GM12801 (cell line): ENCODE results near the gene LRRC1.

Experiments
- TF ChIP-seq, protein P1 (sequence below): IDR thresholded peaks from one replicate; pipeline ENCODE4 v1.5.1; 2011; ENCODE audit warnings: control low read depth; ENCODE audit not compliant: insufficient read length; ENCODE audit errors: extremely low read depth

Gene LRRC1

DNA sequence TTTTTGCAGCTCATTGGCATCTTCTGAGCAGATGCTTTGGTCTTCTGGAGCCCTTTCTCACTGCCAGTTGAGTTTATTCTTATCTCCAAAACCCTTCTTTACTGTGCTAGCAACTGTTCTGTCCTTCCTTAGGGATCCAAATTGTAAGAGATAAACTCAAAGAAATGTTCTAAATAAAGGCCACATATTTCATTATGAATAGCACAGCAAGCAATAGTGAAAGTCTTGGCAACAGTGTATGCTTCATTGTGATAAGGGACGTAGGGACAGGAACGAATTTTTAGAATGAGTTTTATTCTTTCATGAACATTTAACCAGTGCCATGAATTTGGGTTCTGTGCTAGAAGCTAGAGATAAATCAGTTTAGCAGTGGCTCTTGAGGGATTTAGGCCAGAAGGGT is 61.1 kb downstream of the LRRC1 start:
- TF ChIP-seq, protein P1, sequence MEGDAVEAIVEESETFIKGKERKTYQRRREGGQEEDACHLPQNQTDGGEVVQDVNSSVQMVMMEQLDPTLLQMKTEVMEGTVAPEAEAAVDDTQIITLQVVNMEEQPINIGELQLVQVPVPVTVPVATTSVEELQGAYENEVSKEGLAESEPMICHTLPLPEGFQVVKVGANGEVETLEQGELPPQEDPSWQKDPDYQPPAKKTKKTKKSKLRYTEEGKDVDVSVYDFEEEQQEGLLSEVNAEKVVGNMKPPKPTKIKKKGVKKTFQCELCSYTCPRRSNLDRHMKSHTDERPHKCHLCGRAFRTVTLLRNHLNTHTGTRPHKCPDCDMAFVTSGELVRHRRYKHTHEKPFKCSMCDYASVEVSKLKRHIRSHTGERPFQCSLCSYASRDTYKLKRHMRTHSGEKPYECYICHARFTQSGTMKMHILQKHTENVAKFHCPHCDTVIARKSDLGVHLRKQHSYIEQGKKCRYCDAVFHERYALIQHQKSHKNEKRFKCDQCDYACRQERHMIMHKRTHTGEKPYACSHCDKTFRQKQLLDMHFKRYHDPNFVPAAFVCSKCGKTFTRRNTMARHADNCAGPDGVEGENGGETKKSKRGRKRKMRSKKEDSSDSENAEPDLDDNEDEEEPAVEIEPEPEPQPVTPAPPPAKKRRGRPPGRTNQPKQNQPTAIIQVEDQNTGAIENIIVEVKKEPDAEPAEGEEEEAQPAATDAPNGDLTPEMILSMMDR = no peak

DNA sequence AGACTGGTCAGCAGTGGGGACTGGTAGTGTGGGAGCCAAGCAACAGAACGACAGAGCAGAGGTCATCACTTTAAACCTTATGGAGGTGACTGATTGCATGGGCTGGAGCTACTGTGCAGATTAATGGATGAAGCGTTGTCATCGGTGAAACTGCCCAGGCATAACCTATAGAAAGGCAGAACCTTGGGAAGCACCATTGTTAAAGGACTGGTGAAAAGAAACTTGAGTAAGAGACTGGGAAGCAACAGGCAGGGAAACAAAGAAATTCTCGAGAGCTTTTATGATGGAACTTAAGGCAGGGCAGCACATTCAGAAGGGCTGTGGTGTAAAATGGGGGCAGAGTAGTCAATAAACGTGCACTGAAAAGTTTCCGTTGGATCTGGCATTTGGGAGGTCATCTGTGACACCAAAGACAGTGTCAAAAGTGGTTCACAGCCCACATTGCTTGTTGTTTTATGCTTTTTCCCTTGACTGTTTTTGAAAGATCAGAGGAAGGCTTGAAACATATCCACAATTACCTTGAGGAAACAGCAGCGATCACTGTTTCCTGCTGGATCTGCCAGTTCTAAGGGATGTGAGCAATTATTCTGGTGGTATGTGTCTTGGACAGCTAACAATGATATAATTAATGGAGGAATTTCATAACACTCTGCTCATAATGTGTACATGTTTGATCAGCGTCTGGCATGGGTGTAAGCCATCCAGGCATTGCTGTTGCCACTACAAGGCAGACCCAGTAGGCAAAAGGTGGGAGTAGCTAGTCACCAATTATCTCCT is 62.7 kb downstream of the LRRC1 start:
- TF ChIP-seq, protein P1 = no peak

DNA sequence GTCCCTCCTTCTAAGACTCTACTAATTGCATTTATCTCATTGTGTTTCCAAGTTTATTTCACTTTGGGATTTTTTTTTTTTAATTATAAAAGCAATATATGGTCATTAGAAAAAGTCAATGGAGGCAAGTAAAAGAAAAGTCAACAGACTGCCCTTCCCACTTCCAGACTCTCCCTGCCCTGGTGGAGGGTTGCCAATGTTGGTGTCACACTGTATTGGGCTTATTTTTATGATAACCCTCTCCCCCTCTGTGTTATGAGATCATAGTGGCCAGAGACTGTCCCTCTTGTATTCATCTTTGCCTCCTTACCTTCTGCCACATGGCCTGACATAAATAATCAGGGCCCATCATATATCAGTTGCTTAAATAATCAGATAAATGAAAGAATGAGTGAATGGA is 63.4 kb downstream of the LRRC1 start:
- TF ChIP-seq, protein P1 = no peak

DNA sequence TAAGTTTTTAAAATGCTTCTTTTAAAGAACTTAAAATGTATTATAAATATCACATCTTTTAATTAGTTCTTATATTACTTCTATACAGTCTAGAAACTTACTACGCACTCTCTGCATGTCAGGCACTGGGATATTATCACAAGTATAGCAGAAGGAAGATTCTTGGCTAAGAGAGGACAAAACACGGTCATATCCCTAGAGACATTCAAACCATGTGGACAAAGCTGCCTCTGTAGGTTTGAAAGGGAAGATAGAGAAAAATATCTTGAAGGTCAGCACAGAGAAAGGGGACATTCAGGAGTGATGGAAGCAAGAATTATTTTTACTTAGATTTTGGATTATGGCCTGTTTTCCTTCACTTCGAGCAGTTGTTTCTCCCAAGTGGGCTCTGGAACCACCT is 64.1 kb downstream of the LRRC1 start:
- TF ChIP-seq, protein P1 = no peak

DNA sequence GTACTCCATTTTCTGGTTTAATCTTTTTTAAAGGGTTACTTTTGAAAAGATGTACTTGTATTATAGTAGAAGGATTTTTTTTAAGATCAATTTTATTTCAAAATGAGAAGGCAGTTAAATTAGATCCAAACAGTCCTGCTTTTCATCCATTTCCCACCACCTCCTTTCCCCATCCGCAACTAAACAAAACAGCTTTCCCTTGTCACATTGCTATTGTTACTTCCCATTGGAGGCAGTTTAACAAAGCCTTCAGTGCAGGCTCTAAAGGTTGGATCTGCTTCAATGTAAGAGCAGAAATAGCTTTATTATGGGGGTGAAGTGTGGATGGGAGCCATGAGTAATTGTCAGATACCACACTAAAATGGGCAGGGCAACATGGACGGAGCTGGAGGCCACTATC is 65.7 kb downstream of the LRRC1 start:
- TF ChIP-seq, protein P1 = no peak

DNA sequence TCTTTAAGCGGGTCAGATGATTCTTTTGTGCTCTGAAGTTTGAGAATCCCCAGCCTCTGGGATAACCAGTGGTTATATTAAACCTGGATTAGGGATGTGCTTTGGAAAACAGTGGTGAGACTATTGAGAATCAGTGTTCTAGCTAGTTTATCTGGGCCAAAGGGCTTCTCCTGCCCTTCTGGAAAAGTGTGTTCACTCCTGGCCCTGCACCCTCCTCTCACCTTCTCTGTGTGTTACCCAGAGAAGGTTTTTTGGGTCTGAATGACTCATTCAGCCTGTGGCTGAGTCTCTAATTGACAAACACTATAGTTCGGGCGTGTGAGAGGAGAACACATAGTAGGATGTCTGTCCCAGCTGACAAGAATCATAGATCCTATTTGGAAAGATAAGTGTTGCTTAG is 66.7 kb downstream of the LRRC1 start:
- TF ChIP-seq, protein P1 = no peak

DNA sequence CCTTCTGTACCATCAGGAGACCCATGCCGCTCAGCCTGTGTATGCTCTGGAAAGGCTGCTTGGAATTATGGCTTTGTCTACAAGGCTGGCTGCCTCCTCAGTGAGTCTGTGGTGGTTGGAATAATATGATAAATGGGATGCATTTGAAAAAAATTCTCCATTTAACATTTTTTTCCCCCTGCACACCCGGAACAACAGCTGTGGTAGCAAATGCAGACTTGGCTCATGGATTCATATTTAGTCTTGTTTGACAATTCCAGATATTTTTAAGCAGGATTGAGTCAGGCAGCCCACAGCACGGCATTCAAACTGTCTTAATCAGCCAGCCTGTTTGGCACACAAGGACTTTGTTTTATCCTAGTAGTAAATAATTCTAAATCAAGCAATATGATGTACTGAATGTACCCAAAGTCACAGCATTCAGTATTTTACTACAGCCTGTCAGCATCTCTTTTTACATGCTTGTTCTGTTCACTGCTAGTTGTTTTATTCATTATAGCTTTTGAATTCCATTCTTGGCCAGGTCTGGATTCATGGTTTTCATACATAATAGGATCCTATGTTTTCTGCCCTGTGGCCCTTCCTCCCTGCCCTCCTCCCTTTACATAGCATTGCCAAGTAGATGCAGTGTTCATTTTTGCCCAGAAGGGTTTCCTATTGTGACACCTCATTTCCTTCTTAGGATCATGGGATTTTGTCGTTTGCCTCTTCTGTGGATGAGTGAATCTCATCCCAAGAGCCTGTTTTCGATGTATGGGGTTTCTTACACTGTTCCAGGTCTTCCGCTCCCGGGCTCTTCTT is 68.1 kb downstream of the LRRC1 start:
- TF ChIP-seq, protein P1 = no peak
